Lower leg skin (tissue), 4 donors: ENCODE data around the gene STH. TPM values are rescaled to one million over a fixed set of nuclear protein-coding genes. Genes with fewer than 3 reads are reported as not detected.

Experiments
- DNase-seq, 2 donors: peaks; one replicate each; pipeline ENCODE4 v3.0.0-alpha.2; 2019; ENCODE audit warnings: low spot score in 2 of 2
- H3K4me3 ChIP-seq: fragments of 200-600 bp; sonication (generic); 2 replicates; pipeline ENCODE4 v1.5.1; 2017; ENCODE audit warnings: mild to moderate bottlenecking, low read depth; ENCODE audit not compliant: poor library complexity, severe bottlenecking
- CTCF ChIP-seq, 3 donors: fragments of 450-650 bp; IDR thresholded peaks; one replicate each; pipeline ENCODE4 v1.5.1; 2016; ENCODE audit warnings: antibody characterized with exemption in 3 of 3, mild to moderate bottlenecking in 3 of 3, moderate library complexity in 2 of 3
- POLR2A ChIP-seq, 2 donors: fragments of 450-650 bp; IDR thresholded peaks; one replicate each; pipeline ENCODE4 v1.6.1; 2016 to 2017; ENCODE audit warnings: antibody characterized with exemption in 2 of 2, mild to moderate bottlenecking in 1 of 2, moderate library complexity in 1 of 2
- WGBS, 2 donors: methylation state at CpG; one replicate each; pipeline ENCODE4 v1.1.5; 2018; 5-methylcytosine and 5-hydroxymethylcytosine counted together
- intact Hi-C: fragments of 100-400 bp; cut with DNase I; formaldehyde crosslinking; loops from one replicate; pipeline ENCODE4 v1.15.0; 2023; ENCODE audit warnings: low total_unique reads
- total RNA-seq, 4 donors: library from RNA; depleted of rRNA; stranded (reverse); fragments of >200 nt; gene quantifications; one replicate each; pipeline ENCODE4 v1.1.0, GENCODE V29; 2016

Gene STH
- total RNA-seq, 4 donors from 2014 or later: not detected

GRCh38 chr17:45968732-45969131 lies 30.3 kb upstream of the STH start:
- TF ChIP-seq CTCF (IDR thresholded peaks at IDR 0.05) (no peak), POLR2A (IDR thresholded peaks at IDR 0.05) (no peak)
- no peak for DNase-seq
- H3K4me3 ChIP-seq: no peak overlapping the region
- 92 to 95% methylated on average over 2 of the region's 2 CpGs for WGBS, 2 donors
- intact Hi-C loops: loop anchor here (5.0 kb wide), 1 partner anchor 1804 kb away; no protein-coding TSS in a partner anchor

- TF ChIP-seq CTCF (IDR thresholded peaks at IDR 0.05): no peak
- TF ChIP-seq POLR2A (IDR thresholded peaks at IDR 0.05): no peak
- no peak for DNase-seq
- intact Hi-C loops: loop anchor here (5.0 kb wide), 1 partner anchor 1803 kb away; no protein-coding TSS in a partner anchor
- WGBS, 2 donors: 91% methylated on average over 2 of the region's 2 CpGs
- no peak overlapping the region for H3K4me3 ChIP-seq
Observed at GRCh38 chr17:45969726-45970125, 29.3 kb upstream of the STH start.

- WGBS, 2 donors: 90 to 93% methylated on average over 3 of the region's 3 CpGs
- no peak overlapping the region for H3K4me3 ChIP-seq
- intact Hi-C loops: no loop called here
- TF ChIP-seq POLR2A (IDR thresholded peaks at IDR 0.05) (no peak), CTCF (IDR thresholded peaks at IDR 0.05) (no peak)
- no peak for DNase-seq
Observed at GRCh38 chr17:45970659-45971058, 28.4 kb upstream of the STH start.

GRCh38 chr17:45971698-45972141 lies 27.3 kb upstream of the STH start:
- WGBS, 2 donors: 60 to 70% methylated on average over 10 to 14 of the region's 14 CpGs
- TF ChIP-seq CTCF (IDR thresholded peaks at IDR 0.05) (no peak), POLR2A (IDR thresholded peaks at IDR 0.05) (no peak)
- no peak overlapping the region for H3K4me3 ChIP-seq
- intact Hi-C loops: no loop called here
- no peak for DNase-seq

GRCh38 chr17:45972531-45972930 lies 26.5 kb upstream of the STH start:
- TF ChIP-seq POLR2A (IDR thresholded peaks at IDR 0.05) (no peak), CTCF (IDR thresholded peaks at IDR 0.05) (no peak)
- intact Hi-C loops: no loop called here
- 92 to 94% methylated on average over 3 of the region's 3 CpGs for WGBS, 2 donors
- H3K4me3 ChIP-seq: no peak overlapping the region
- no peak for DNase-seq

- peak; percentile 44 to 89 for DNase-seq
- intact Hi-C loops: no loop called here
- TF ChIP-seq POLR2A (IDR thresholded peaks at IDR 0.05) (no peak), CTCF (IDR thresholded peaks at IDR 0.05) (no peak)
- WGBS, 2 donors: 32 to 55% methylated on average over 11 to 12 of the region's 12 CpGs
- no peak overlapping the region for H3K4me3 ChIP-seq
Observed at GRCh38 chr17:45973099-45973780, 25.8 kb upstream of the STH start.
